Astrocyte of the hippocampus (primary cell): Measurements from ENCODE around the gene STRA6.

Experiments
- DNase-seq: peaks from one replicate; pipeline ENCODE4 v3.0.0; 2011; ENCODE audit warnings: low read depth, low spot score

STRA6 gene

DNA sequence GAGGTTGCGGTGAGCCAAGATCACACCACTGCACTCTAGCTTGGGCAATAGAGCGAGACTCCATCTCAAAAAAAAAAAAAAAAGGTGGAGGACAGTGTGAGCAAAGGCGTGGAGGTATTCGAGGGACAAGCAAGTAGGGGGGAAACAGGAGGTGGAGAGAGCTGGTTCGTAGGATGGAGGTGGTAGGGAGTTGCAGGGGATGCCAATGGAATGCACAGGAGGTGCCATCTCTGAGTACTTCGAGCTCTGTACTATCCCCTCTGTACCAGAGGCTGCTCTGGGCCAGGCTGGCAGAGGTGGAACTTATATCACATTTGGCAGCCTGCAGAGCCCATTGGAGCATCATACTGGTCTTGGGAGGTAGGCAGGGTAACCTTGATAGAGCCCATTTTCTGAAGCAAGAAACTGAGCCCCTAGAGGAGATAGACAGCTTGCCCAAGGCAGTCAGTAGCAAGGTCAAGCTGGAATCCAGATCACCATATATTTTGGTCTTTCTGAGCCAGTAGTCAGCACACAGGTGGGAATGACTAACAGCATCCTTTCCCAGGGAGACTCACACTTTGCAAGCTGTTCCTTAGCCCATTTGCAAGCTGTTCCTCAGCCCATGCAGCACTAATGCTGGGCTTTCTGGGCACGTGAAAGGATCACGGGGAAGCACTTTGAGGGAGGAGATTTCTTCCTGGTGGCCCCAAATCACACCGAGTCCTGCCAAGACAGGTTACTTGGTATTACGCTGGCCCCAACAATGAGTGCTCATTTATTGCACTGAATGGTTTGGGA, 24.4 kb upstream of the STRA6 start:
- no peak for DNase-seq

DNA sequence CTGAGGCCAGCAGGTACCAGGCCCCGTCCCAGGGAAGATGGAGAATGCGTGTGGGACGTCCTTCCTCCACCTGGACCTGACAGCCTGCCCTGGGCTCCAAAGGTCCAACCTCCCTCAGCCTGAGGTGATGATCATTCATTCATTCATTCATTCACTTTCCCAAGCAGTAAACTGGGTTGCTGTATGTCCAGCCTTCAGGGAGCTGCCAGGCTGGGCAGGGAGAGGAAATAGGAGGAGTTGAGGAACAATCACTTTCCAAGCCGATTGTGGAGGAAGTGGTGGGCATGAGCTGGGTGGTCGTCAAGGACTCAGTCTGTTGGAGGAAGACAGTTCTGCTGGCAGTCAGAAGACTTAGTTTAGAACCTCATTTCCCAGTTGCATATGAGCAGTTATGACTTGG, 23.3 kb upstream of the STRA6 start:
- no peak for DNase-seq

DNA sequence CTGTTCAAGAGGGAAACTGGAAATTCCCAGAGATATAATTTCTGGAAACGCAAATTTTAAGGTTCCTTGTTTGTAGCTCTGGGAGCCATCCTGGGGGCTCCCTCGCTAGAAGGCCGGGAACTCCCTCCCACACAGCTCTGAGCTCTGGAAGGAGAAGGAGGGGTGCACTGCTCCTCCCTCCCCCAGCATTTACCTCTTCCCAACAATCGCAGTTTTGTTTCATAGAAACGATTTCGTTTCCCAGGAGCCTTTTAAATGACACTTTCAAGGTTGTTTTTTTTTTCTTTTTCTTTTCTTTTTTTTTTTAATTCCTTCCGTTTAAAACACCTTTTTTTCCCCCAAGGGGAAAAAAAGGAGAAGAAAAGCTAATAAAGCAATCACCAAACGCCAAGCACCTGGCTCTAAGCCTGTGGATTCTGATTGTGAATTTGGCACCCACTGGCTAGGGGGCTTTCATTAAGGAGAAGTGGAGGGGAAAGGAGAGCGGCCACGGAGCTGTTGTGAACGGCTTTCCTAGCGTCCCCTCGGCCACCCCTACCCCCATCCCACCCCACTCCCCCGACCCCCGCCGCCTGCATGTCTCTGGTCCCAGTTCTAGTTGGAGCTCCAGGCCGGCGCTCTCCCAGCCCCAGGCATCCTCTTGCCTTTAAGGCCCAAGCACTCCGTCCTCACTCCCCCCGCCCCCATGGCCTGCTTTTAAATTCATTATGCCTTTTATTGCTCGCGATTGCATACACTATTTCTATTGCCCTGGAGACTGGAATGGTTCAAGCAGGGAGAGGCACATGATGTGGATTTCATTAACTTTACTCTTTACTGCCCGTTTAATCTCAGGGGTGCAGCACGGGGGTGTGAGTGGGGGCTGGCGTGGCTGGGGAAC, 19.9 kb upstream of the STRA6 start:
- no peak for DNase-seq

DNA sequence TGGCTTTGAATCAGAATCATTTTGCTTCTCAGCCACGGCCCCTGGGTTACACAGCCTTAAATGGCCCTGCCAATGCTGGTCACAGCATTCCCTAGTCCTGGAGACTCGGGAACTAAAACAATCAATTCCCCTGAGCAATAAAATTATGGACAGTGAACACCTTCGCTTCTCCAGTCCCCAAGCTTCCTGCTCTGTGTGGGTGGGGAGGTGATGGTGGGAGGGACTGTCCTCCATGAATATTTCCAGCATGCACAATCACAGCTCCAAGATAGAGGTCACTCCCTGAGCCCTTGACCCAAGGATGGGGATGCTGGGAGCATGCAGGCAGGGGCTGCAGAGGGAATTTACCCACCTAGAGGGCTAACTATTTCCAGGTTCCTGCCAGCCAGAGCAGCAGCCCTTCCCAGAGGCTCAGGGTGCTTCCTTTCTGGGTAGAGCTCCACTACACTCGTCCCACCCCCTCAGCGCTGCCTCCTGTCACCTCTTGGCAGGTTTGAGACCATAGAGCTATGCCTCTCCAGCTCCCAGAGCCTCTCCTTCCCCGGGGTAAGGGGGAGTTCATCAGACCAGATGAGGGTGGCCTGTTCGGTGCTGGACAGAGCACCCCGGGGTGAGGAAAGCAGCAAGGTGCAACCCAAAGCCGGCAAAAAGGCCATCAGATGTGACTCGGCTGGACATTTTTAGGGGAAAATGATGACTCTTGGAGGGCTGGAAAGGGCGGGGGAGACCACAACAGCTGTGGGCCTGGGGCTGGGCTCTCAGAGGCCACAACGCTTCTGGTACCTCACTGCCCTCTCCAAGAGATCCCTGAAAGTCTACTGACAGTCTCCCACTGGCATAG, 19.0 kb upstream of the STRA6 start:
- no peak for DNase-seq

DNA sequence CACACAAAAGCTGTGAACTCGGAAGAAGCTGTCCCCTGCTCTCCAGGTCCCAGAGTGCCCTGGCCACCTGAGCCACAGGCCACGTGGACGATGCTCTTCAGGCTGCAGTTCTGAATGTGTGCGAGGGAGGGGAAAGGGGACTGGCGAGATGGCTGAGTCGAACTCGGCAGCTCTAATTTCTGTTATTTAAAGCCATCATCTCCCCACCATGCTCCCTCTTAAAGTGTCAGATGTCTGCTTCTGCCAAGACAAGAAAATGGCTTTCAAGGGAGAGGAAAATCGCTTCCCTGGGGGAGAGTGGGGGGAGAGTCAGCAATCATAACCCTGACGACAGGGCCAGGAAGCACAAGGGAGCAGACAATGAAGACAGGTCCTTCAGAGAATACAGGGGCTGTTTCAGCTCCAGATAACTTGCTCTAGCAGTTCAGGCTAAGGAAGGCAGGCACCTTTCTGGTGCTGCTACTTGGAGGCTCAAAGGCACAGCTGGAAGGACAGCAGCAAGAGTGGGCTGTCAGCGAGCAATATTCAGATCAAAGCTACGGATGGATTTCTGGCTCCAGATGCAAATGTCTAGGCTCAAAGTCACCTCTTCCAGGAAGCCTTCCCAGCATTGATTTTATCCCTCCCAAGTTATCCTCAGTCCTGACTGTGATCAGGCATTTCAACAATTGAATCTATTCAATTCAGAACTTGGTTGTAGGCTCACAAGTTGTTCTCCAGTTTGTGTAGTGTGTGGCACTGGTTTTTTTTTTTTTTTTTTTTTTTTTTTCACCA, 18.1 kb upstream of the STRA6 start:
- no peak for DNase-seq

DNA sequence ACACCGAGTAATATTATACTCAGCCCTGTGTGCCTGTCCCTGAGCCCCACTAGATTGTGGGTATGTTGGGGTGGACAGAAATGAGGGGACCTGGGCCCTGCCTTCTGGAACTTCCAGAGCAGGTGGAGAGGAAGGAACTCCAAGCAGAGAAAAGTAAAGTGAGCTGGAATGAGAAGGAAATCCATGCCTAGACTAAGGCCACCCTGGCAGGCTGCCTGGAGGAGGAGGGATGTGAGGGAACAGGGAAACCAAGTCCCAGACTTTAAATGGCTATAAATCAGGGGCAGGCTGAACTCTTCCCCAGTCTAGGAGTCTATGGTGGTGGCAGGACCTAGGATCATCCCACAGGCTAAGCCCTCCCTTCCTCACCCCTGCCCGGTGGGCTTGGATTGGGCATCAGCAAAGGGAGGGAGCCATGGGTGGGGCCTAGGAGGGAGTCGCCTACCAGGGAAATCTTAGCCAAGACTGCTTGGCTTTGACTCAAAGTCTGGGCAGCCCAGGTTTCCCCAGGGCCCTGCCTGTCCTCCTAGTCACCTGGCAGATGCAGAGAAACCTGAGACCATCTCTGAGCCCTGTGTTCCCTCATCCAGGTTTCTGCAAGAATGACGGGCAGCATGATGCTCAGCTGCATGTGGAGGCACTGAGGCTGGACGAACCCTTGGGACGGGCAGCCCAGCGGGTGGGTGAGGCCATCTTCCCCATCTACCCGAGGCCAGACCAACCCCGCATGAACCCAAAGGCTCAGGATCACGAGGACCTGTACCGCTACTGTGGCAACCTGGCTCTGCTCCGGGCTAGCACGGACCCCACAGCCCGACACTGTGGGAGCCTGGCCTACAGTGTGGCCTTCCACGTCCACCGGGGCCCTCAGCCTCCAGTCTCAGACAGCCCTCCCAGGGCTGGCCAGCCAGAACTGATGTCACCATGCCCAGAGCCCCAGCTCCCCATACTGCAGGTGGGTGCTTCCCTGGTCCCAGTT, 15.6 kb upstream of the STRA6 start:
- DNase-seq = no peak

DNA sequence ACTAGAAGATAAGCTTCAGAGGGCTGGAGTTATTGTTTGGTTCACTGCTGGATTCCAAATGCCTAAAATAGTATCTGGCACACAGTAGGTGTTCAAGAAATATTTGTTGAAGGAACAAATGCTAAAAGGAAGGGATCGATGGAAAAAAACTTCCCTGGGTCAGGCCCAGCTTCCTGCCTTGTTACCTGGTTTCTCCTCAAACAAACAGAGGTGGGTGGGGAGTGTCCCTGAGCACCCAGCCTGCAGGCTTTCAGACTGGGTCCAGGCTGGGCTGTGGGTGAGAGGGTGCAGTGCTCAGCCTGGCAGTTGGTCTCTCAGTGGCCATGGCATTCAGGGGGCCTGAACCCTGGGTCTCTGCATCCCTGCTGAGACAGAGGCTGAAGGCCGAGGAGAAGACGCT, 14.4 kb upstream of the STRA6 start:
- no peak for DNase-seq

DNA sequence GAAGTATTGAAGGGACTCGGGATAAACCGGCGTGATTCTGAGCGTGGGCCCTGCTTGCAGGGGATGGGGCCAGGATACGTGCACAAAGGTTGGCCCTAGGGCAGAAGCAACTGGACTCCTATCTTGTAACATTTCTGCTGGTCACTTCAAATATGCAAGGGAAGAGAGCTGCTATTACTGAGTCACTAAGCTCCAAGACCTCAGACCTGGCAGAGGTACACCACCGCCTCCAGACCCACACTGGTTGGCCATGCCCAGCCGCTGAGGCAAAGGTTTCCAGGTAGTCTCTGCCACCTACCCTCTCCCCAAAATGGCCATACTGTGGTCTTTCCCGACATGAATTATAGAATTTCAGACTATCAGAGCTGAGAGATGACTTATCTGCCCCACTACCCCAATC, 13.4 kb upstream of the STRA6 start:
- peak; percentile 64 for DNase-seq

DNA sequence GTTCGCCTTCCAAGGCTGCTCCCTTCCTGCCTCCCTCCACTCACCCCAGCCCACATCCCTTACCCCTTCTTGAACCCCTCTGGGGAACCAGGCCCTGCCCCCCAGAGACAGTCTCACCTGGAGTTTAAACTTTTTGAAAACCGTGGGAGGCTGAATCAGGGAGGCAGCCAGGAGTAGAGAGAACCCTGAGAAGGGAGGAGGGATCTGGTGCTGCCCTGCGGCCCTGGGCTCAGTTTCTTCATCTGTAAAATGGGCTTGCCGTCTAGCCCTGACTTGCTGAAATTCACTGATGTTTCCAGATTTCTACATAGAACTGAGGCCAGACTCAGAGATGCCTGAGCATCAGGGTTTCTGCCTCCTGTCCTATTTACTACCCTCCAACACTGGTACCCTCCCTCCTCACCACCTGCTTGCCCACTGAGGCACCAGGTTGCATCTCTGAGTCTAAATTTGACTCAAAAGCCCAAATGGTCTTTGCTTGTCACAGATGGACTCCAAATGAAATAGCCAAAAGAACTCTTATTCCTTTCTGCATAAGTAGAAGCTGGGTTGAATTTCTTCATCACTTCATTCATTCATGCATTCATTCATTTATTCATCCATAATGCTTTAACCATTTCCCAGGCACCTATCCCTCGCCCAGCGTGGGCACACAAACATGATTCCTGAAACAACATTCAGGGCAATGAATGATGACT, 11.9 kb upstream of the STRA6 start:
- DNase-seq = no peak

DNA sequence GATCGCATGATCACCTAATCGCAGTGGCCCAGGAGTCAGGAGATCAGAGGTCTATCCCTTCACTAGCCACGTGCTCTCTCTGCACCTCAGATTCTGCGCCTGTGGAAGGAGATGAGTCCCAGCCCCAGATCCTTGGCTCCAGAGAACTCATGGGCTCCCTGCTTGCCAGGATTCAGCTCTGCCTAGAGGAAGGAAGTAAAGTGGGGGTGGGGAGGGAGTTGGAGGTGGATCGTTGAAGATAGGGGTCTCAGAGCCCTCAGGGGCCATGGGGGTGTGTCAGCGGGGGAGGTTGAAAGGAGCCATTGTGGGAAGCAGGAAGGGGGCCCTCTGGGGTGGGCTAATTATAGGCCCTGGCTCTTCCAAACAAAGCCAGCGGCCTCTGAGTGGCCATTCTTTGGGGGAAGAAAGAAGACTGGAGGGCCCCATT, 11.3 kb upstream of the STRA6 start:
- DNase-seq = no peak

DNA sequence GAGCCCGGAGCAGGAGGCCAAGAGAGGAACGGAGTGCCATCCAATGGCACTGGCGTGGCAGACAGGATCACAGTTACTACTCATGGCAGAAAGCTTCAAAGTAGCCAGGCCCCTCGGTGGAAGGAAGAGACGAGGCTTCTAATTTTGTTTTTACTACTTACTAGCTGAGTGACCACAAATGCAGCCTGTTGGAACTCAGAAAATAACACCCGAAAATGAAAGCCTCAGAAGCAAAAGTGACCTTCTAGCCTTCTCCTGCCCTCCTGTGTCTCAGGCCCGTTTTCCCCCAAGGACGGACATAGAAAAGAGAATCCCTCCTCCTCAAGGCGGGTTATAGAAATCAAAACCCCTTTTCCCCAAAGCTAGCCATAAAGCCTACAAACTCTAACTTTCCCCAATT, 9.9 kb upstream of the STRA6 start:
- DNase-seq = no peak

DNA sequence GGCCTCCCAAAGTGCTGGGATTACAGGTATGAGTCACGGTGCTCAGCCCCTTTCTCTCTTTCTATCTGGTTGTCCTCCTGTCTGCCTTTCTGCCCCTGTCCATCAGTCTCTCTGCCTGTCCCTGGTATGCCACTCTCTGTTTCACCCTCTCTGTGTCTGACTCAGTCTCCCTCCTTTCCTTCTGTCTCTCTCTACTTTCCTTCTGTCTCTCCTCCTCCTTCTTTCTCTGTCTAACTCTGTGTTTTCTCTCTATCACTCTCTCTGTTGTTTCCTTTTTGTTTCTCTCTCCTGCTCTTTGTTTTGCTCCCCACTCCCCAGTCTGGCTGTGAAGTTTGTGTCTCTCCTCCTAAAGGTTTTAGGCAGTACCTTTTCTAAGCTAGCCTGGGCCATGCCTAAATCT, 9.1 kb upstream of the STRA6 start:
- DNase-seq = no peak

DNA sequence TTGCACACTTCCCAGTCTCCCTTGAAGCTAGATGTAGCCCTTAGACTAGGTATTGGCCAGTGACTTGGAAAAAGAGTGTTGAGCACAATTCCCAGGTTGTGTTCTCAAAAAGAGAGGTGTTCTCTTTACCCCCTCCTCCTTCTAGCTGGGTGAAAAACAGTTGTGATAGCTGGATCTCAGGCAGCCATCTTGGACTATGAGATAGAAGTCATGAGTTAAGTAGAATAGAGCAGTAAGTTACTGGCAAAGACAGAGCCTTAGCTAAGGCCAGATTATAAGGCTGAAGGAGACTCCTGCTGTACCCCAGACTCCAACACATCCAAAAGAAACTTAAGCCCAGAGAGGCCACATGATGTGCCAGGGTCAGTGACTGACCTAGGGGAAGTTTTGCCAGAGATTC, 8.1 kb upstream of the STRA6 start:
- DNase-seq = no peak

DNA sequence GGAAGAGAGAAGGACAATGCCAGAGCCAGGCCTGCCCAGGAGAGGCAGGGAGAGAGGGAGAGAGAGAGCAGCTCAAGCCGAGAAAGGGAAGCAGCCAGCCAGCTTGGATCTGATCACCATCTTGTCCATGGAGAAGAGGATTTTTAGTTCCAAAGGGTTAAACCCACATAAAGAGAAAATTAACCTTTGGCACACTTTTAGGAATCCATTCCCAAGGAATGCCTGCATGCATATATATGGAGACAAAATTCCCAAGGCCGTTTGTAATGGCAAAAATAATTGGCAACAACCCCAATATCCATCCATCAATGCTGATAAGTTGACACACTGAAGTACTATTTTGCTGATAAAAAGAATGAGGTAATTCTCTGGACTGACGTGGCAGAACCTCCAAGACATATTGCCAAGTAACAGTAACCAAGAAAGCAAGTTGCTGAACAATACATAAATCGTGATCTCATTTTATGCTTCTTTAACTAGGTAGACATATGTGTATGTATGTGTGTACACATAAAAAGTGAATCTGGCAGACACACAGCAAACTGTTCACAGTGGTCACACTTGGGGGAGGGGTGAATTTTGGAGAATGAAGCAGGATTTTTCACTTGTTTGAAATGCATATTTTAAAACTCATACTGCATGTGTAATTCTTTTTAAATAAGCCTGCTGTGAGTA, 7.5 kb upstream of the STRA6 start:
- peak; percentile 92 for DNase-seq

DNA sequence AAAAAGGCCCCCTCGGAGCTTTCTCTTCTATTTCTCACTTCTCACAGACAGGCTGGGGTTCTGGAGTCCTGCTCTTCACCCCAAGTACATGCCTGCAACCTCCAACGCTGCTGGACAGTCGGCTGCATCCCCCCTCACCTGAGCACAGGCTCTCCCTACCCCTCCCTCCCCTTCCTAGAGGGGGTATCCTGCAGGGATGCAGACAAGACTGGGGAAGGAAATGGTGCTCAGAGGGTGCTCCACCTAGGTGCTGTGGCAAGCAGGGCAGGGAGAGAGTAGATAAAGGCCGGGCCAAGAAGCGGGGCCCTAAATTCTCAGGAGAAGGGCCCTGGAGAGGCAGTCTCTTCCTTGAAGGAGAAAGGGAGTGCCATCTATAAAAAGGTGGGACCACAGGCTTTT, 7.0 kb upstream of the STRA6 start:
- DNase-seq = no peak

DNA sequence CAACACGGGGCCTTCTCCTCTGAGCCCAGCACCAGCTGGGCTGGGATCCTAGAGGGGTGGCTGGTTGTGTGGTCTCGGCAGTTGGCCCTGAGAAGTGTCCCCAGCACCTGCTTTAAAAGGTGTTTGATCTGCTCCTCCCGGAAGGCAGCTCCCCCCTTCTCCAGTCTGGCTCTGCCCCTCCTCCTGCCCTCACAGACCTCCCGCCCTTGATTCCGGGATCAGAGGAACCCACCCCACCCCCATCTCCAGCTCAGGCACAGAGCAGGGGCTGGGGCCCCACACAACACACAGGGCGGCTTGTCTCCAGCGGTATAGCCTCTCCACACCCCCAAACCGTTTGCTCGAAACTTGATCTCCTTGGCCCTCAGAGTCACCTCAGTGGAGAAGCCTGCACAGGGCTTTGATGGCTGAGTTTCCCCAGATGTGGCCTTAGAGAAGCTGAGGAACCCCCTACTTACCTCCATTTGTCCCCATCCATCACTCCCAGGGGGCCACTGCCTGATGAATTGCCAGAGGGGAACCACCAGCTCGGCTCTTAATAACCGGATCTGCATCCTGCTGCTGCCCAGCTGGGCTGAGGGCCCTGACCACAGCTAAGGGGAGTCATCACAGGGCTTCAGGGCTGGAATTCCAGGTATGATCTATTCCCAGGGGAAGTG, 6.4 kb upstream of the STRA6 start:
- peak; percentile 86 for DNase-seq

DNA sequence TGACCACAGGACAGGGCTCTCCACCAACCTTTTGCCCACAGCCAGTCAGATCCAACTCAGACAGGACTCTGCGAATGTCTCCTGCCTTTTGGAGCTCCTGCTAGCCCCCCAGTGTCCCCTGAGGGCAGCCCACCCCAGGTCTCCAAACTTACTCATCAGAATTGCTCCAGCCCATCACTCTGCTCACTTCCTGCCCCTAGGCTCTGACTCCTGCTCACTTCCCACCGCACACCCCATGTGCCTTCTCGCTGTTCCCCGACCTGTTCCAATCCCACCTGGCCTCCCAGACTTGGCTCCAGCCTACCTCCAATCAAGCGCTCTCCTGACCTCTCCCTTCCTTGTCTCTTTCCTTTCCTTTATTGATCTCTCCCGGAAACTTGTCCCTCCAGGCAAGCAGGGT, 5.9 kb upstream of the STRA6 start:
- DNase-seq = no peak

DNA sequence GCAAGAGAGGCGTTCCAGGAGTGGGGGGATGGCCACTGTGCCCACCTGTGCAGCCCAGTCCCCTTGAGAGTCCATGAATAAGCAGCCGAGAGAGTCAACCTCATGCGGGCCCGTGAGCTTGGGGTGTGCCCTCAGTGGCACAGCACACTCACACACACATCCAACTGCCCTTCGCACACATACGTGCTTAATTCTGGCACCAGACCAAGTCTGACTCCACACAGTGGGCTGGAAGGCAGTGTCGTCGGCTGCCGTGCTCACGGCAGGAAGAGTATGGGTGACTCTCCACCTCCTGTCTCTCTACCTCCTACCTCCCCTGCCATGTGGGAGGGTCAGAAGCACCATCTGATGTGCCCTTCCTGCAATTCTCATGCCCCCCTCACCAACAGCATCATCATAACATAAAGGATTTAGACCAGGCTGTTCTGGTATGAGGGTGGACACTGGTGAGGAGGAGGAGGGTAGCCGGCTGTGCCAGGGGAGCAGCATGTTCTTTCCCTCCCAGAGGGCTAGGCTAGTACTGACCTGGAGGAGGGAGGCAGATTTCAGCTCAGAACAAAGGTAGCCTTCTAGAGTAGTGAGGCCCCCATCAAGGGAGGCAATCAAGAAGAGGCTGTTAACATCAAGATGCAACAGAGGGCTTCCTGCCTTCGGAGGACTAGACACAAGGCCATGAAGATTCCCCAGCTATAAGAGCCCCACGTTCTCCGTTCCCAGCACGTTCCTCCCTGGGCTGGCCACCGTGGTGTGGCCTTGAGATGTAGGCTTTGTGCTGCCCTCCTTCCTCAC, 5.3 kb upstream of the STRA6 start:
- no peak for DNase-seq
